ENCODE measurements around the gene AGBL1. TPM values are rescaled to one million over a fixed set of nuclear protein-coding genes. Genes with fewer than 3 reads are reported as not detected.
A peak's percentile ranks its signal among the peaks of the same experiment; 100 is the strongest.

AGBL1 gene
- total RNA-seq, 3 donors from 2014 or later (not counting 1 experiment from before 2014, with no cell fraction given): not detected

- no peak for DNase-seq
- no peak overlapping the region for H3K4me3 Mint-ChIP-seq
- TF ChIP-seq, protein P1, sequence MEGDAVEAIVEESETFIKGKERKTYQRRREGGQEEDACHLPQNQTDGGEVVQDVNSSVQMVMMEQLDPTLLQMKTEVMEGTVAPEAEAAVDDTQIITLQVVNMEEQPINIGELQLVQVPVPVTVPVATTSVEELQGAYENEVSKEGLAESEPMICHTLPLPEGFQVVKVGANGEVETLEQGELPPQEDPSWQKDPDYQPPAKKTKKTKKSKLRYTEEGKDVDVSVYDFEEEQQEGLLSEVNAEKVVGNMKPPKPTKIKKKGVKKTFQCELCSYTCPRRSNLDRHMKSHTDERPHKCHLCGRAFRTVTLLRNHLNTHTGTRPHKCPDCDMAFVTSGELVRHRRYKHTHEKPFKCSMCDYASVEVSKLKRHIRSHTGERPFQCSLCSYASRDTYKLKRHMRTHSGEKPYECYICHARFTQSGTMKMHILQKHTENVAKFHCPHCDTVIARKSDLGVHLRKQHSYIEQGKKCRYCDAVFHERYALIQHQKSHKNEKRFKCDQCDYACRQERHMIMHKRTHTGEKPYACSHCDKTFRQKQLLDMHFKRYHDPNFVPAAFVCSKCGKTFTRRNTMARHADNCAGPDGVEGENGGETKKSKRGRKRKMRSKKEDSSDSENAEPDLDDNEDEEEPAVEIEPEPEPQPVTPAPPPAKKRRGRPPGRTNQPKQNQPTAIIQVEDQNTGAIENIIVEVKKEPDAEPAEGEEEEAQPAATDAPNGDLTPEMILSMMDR (IDR thresholded peaks at IDR 0.05): no peak
- H3K4me1 ChIP-seq (ENCODE audit: control insufficient read depth, insufficient read depth, low read length): peaks cover 11% of the 10 kb centered on the region
- no peaks in the 10 kb centered on the region for H3K36me3 ChIP-seq (ENCODE audit: control insufficient read depth, insufficient read depth, low read length)
- H3K36me3 Mint-ChIP-seq: no peaks in the 10 kb centered on the region
- no peak overlapping the region for H3K27ac Mint-ChIP-seq
- H3K9me3 ChIP-seq (ENCODE audit: control insufficient read depth, insufficient read depth, low read length): no peaks in the 10 kb centered on the region
- peaks cover 3% of the 10 kb centered on the region for H3K27me3 ChIP-seq (ENCODE audit: control insufficient read depth, insufficient read depth, low read length)
- no peak overlapping the region for H3K4me3 ChIP-seq (ENCODE audit: low read length)
- no peak for ATAC-seq
- no peaks in the 10 kb centered on the region for H3K9me3 Mint-ChIP-seq
- H3K4me1 Mint-ChIP-seq: peaks cover 17 to 20% of the 10 kb centered on the region in 2 donors
- H3K27me3 Mint-ChIP-seq (ENCODE audit: low read depth in 2 of 2): peaks cover 5 to 7% of the 10 kb centered on the region in 2 donors
- no peak overlapping the region for H3K27ac ChIP-seq (ENCODE audit: low read length)
- intact Hi-C loops (cut with micrococcal nuclease): no loop called here
- 82% methylated on average over 2 of the region's 2 CpGs for WGBS (ENCODE audit: insufficient coverage)
Observed at GRCh38 chr15:86647810-86648440, 568.3 kb downstream of the AGBL1 start.

DNA sequence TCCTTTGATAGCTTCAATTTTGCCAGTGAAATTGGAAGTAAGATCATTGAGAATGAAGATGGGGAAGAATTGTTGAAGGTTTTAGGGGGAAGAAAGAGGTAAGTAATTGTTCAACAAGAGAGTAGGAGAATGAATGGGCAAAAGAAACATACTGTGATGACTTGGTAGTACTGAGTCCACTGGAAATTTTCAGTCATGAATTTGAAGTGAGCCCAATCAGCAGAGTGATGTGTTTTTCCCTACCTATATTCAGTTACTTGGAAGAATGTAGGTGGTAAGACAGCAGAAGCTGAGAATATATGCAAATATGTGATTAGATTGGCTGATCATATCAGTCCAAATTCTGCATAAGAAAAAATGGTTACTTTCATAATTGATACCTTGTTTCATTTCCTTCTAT, 569.6 kb downstream of the AGBL1 start:
- H3K27ac Mint-ChIP-seq: no peak overlapping the region
- H3K27me3 ChIP-seq (ENCODE audit: control insufficient read depth, insufficient read depth, low read length): peaks cover under 1% of the 10 kb centered on the region
- no peak for ATAC-seq
- peaks cover 5 to 7% of the 10 kb centered on the region in 2 donors for H3K27me3 Mint-ChIP-seq (ENCODE audit: low read depth in 2 of 2)
- no peaks in the 10 kb centered on the region for H3K9me3 Mint-ChIP-seq
- DNase-seq: no peak
- H3K4me3 Mint-ChIP-seq: no peak overlapping the region
- intact Hi-C loops (cut with micrococcal nuclease): no loop called here
- no peak overlapping the region for H3K4me3 ChIP-seq (ENCODE audit: low read length)
- H3K27ac ChIP-seq (ENCODE audit: low read length): no peak overlapping the region
- H3K36me3 Mint-ChIP-seq: no peaks in the 10 kb centered on the region
- TF ChIP-seq, protein P1 (IDR thresholded peaks at IDR 0.05): no peak
- H3K9me3 ChIP-seq (ENCODE audit: control insufficient read depth, insufficient read depth, low read length): no peaks in the 10 kb centered on the region
- no peaks in the 10 kb centered on the region for H3K36me3 ChIP-seq (ENCODE audit: control insufficient read depth, insufficient read depth, low read length)
- H3K4me1 ChIP-seq (ENCODE audit: control insufficient read depth, insufficient read depth, low read length): peaks cover 19% of the 10 kb centered on the region
- H3K4me1 Mint-ChIP-seq: peaks cover 31 to 33% of the 10 kb centered on the region in 2 donors

- Histone ChIP-seq H3K27ac (ENCODE audit: low read length) (no peak overlapping the region), H3K4me3 (ENCODE audit: low read length) (no peak overlapping the region), H3K4me1 (ENCODE audit: control insufficient read depth, insufficient read depth, low read length) (peaks cover 26% of the 10 kb centered on the region), H3K36me3 (ENCODE audit: control insufficient read depth, insufficient read depth, low read length) (no peaks in the 10 kb centered on the region), H3K9me3 (ENCODE audit: control insufficient read depth, insufficient read depth, low read length) (no peaks in the 10 kb centered on the region), H3K27me3 (ENCODE audit: control insufficient read depth, insufficient read depth, low read length) (no peaks in the 10 kb centered on the region)
- no peaks in the 10 kb centered on the region for H3K36me3 Mint-ChIP-seq
- intact Hi-C loops (cut with micrococcal nuclease): no loop called here
- H3K4me1 Mint-ChIP-seq: peaks cover 37 to 39% of the 10 kb centered on the region in 2 donors
- TF ChIP-seq, protein P1 (IDR thresholded peaks at IDR 0.05): no peak
- no peaks in the 10 kb centered on the region for H3K9me3 Mint-ChIP-seq
- DNase-seq (peak in 1 of 2 donors; percentile 7), ATAC-seq (no peak)
- 89% methylated on average over 1 of the region's 1 CpG for WGBS (ENCODE audit: insufficient coverage)
- H3K4me3 Mint-ChIP-seq: no peak overlapping the region
- H3K27ac Mint-ChIP-seq: no peak overlapping the region
- H3K27me3 Mint-ChIP-seq (ENCODE audit: low read depth in 2 of 2): peaks cover 5 to 7% of the 10 kb centered on the region in 2 donors
Observed at GRCh38 chr15:86650094-86650493, 570.4 kb downstream of the AGBL1 start.
